Activated CD8-positive, alpha-beta memory T cell treated with anti-CD3 and anti-CD28 coated beads, Interleukin-2, amount 50 U/mL, for 24 hours (primary cell): ENCODE results near the gene SPEM3.

Source experiments
- DNase-seq: peaks from one replicate; pipeline ENCODE4 v3.0.0-alpha.2; 2020; ENCODE audit errors: extremely low read depth

The SPEM3 gene

DNA sequence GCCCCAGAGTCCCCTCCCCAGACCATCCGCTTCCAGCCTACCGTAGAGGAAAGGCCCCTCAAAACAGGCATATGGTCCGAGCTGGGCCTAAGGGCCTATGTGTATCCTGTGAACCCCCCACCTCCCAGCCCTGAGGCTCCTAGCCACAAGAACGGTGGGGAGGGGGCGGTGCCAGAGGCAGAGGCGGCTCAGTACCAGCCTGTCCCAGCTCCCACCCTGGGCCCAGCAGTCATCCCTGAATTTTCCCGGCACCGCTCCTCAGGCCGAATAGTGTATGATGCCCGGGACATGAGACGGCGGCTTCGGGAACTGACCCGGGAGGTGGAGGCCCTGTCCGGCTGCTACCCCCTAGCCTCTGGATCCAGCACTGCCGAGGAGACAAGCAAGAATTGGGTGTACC lies 7.5 kb upstream of the SPEM3 start:
- DNase-seq, result no peak

DNA sequence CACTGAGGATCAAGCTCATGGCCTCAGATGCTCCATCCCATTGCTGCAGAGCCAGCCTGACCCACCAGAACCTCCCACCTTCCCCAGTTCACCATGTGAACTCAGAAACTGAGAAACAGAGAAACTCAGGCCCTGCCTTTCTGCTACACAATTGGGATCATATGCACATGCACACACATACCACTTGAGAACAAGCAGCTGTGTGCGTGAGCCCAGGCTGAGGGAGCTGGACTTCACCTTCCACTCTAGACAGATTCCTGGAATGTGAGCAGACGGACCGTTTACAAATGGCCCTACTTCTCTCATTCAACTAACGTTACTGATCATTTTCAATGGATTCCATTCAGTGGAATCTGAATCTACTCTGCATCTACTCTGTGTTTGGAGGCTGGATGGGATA lies 5.0 kb upstream of the SPEM3 start:
- no peak for DNase-seq

DNA sequence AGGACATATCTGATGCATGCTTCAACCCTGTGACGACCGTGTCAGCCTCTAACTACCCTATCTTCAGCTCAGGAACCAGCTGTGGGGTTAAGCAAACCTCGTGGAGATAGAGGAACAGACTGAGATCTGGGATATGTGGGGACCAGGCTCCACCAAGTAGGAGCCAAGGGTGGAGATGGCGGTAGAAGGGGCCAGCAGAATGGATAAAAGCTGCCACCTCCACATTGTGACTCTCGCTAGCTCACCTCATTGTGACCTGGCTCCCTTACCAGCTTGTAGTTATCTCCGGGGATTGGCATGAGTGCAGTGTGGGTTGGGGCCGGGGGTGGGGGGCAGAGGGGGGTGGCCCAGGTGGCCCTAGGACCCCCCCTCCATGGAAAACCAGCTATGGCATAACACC lies 3.3 kb upstream of the SPEM3 start, which contains the start of gene SPEM2:
TSS of gene SPEM2 (plus strand) at position 301 of the 400 bp plus-strand sequence. CDS start at position 374, 73 bp downstream.
- DNase-seq, result no peak

DNA sequence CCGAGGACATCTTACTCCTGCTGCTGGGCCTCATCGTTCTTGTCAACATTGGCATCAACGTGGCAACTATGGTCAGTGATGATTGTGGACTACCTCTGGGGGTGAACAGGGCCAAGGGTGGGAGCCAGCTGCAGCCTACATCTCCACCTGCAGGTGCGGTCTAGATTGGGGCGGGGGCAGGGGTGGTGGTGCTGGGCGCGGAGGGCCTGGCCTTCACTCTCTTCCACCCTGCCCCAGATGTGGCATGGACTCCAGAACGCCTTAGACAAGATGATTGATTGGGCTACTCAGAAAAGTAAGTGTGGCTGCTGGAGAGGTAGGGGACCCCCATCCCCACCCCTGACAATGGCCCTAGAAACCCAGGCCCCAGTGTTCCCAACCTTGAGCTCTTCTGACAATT lies 2.9 kb upstream of the SPEM3 start:
- no peak for DNase-seq

DNA sequence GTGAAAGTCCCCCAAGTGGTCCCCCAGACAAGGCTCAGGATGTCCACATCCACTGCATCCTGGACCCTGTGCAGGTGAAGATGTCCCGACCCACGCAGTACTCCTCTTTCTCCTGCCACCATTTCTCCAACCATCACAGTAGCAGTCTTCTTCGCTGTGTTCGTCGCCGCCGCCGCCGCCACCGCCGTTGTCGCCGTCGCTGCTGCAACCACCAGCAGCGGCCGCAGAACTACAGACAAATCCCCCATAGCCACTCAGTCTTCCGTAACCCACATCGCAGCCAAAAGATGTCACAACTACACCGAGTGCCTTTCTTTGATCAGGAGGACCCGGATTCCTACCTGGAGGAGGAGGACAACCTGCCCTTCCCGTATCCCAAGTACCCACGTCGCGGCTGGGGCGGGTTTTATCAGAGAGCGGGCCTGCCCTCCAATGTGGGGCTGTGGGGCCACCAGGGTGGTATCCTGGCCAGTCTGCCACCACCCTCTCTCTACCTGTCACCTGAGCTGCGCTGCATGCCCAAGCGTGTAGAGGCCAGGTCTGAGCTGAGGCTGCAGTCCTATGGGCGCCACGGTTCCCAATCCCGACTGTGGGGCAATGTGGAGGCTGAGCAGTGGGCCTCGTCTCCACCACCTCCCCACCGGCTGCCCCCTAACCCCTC lies 2.3 kb upstream of the SPEM3 start:
- DNase-seq, result no peak

DNA sequence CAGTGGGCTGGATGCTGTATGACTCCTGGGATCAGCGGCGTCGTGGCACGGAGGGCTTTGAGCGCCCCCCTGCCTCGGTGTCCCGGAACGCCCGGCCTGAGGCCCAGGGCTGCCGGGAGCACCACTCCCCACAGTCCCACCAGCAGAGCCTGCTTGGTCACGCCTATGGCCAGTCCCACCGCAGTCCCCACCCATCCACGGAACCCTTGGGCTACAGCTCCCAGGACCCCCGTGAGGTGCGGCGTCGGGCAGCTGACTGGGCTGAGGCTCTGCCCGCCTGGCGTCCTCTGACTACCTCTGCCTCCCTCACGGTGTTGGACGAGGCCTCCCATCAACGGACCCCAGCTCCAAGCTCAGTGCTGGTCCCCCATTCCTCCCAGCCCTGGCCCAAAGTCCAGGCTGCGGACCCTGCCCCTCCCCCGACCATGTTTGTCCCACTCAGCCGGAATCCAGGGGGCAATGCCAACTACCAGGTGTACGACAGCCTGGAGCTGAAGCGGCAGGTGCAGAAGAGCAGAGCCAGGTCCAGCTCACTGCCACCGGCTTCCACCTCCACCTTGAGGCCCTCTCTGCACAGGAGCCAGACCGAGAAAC lies 1.7 kb upstream of the SPEM3 start:
- DNase-seq, result no peak

DNA sequence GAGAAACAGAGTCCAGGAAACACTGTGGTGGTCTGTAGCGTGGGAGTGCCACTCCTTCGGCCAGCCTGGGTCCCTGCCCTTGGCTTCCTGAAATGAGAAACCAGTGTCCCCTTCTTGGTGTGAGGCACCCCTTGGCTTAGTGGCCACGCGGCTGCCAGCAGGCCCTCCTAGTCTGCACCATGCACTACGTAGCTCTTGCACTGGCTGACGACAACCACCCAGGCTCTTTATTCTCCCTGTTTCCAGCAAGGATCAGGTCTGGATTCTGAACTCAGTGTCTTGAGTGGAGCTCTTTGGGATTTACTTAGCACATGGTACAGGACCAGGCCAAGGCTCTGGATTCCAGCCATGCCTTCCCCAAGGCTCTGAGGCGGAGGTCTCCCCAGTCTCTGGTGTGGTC lies 1.1 kb upstream of the SPEM3 start:
- DNase-seq, result no peak

DNA sequence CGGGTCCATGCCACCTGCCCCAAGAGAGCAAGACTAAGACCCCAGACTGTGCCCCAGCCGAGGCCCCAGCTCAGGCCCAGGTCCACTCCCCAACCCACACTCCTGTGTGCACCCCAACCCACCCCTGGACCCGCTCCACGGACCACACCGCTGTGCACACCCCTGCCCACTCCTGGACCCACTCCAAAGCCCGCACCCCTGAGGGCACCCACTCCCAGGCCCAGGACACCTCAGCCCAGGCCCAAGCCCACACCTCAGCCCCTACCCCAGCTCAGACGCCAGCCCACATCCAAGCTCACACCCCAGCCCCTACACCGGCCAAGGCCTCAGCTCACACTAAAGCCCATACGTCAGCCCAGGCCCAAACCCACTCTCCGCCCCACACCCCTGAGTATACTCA lies 1.1 kb downstream of the SPEM3 start:
- no peak for DNase-seq

DNA sequence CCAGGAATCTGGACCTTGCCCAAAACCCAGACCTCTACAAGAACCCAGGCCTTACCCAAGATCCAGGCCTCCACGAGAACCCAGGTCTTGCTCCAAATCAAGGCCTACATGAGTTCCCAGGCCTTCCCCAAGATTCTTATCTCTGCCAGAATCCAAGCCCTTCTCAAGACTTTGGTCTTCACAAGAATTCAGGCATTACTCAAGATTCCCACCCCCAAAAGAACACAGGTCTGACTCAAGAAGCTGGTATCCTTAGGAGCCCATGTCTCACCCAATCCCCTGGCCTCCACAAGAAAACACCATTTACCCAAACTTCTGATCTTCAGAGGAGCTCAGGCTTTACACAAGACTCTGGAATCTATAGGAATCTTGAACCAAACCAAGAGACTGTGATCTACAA lies 2.6 kb downstream of the SPEM3 start:
- no peak for DNase-seq

DNA sequence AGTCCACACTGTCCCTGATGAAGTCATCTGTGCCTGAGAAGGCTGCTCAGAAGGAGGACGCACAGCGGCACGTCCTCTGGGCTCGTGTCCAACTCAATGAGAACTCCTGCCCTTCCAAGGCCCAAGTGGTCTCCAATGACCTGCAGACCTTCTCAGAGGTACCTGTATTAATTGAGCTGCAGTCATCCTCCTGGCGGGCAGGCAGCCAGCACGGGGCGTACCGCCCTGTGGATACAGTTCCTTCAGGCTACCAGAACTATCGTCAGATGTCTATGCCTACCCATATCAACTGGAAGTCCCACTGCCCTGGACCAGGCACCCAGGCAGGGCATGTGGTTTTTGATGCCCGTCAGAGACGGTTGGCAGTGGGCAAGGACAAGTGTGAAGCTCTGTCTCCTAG lies 3.6 kb downstream of the SPEM3 start:
- no peak for DNase-seq

DNA sequence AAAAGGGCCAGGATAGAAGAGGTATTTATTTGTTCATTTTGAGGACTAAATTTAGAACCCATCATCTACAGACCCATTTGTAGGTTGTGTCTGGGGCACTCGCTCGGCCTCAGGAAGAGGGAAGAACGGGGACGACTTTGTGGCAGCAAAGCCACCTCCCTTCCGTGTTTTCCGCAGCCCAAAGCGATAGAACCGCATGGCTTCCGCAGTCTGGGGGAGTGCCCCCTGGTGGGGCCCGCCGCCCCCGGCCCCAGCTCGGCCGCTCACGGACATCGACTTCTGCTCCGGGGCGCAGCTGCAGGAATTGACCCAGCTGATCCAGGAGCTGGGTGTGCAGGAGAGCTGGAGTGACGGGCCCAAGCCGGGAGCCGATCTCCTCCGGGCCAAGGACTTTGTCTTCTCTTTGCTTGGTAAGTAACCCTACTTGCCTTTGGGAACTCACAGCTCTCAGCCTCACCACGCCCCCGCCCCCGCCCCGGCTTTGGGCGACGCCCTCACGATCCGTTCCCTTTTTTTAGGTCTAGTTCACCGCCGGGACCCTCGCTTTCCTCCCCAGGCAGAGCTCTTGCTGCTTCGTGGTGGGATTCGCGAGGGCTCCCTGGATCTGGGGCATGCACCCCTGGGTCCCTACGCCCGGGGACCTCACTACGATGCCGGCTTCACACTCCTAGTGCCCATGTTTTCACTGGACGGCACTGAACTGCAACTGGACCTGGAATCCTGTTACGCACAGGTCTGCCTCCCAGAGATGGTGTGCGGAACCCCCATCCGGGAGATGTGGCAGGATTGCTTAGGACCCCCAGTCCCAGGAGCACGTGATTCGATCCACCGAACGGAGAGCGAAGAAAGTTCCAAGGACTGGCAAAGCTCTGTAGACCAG lies 7.3 kb downstream of the SPEM3 start:
- DNase-seq, result no peak

DNA sequence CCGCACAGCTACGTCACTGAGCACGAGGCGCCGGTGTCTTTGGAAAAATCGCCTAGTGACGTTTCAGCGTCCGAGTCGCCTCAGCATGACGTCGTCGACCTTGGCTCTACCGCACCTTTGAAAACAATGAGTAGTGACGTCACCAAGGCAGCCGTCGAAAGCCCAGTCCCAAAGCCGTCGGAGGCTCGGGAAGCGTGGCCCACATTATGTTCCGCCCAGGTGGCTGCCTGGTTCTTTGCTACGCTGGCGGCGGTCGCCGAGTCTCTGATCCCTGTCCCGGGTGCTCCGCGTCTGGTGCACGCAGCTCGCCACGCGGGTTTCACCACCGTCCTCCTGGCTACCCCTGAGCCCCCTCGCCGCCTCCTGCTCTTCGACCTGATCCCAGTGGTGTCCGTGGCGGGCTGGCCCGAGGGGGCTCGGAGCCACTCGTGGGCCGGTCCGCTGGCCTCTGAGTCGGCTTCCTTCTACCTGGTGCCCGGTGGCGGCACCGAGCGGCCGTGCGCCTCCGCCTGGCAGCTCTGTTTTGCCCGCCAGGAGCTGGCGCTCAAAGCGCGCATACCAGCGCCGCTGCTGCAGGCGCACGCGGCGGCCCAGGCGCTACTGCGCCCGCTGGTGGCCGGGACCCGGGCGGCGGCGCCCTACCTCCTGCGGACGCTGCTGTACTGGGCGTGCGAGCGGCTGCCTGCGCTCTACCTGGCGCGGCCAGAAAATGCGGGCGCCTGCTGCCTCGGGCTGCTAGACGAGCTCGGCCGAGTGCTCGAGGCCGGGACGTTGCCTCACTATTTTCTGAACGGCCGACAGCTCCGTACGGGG lies 8.1 kb downstream of the SPEM3 start:
- DNase-seq, result peak; percentile 34

DNA sequence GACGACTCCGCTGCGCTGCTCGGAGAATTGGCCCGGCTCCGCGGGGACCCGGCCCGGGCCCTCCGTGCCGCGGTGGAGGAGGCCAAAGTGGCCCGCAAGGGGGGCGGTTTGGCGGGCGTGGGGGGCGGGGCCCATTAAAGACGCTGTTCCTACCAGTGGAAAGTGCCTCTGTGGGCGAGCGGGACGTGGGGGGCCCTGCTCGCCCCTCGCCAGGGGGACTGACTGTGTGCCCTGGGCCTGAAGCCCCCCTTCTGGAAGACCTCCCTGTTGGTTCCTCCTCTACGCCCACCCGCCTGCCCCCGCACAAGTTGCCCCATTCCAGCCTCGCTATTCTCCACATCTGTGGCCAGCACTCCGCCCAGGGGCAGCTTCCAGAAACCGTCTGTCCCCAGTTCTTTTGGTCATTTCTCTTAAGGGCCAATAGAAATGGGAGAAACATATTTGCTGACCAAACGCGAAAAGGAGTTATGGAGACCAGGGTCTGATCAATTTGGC lies 8.8 kb downstream of the SPEM3 start:
- no peak for DNase-seq

DNA sequence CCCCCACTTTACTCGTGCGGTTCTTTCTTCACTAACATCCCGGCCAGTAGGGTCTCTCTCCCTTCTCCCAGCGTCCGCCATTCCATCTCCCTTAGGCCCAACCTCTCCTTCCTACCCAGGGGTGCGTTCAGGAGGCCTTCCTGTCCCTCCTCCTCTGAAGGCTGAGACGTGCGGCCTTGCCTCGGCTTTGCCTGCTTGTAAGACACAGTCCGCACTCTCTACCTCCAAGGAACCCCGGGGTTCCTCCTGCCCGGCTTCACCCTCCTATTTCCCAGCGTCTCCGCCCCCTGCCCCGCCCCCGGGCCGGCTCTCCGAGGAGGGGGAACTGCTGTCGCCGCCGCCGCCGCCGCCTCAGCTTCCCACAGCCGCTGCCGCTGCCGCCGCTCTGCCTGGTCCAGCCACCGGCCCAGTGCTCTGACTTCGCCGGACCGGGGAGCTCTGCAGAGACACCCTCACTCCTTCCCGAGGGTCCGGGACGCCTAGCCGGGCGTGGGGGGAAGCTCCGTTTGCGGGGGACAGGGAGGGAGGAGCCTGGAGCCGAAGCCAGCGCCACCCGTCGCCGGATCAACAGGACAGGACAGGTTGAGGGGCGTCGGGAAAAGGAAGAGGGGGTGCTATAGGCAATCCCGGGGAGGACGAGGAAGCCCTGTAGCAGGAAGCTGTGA lies 9.4 kb downstream of the SPEM3 start:
- peak; percentile 8 for DNase-seq

DNA sequence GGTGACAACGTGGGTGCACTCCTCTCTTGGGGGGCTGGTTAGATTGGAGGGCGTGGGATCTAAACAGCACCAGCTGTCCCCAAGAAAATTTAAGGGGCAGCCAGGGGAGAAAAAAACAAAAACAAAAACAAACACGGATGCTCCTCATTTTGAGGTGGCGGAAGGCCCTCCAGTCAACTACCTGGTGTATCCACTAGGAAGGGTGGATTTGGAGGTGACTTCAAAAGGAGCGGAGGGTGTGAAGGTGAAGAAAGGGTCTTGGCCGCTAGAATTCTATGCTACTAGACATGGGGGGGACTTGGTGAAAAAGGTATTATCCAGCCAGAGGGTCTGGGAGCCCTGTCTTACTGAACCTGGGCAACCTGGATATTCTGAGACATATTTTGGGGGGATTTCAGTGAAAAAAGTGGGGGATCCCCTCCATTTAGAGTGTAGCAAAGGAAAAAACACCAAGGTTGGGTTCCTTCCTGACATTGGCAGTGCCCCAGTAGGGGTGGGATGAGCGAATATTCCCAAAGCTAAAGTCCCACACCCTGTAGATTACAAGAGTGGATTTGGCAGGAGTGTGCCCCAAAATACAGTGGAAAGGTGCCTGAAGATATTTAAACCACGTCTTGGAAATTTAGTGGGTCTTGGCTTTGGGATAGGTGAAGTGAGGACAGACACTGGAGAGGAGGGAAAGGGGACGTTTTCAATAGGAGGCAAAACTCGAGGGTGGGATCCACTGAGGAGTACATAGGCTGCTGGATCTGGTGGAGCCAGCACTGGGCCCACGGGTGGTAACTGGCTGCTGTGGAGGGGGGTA lies 10.2 kb downstream of the SPEM3 start:
- DNase-seq, result no peak

DNA sequence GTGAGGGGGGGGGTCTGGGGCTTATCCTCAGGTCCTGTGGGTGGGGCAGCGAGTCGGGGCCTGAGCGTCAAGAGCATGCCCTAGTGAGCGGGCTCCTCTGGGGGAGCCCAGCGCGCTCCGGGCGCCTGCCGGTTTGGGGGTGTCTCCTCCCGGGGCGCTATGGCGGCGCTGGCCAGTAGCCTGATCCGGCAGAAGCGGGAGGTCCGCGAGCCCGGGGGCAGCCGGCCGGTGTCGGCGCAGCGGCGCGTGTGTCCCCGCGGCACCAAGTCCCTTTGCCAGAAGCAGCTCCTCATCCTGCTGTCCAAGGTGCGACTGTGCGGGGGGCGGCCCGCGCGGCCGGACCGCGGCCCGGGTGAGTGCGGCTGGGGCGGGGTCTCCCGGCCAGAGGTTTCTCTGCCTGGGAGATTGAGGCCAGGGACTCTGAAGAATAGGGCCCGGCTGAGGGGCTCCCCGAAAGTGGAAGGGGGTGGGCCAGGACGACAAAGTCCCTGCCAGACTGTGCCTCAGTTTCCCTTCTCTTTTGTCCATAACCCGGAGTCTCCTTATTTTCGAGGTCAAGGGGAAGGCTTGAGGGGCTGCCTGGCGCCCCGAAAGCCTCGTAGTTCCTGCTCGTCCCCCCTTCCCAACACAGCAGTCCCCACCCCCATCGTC lies 10.9 kb downstream of the SPEM3 start, which contains the start of gene FGF11:
TSS of gene FGF11 (plus strand) at position 51 of the 651 bp plus-strand sequence. CDS start at position 160, 109 bp downstream.
- no peak for DNase-seq

DNA sequence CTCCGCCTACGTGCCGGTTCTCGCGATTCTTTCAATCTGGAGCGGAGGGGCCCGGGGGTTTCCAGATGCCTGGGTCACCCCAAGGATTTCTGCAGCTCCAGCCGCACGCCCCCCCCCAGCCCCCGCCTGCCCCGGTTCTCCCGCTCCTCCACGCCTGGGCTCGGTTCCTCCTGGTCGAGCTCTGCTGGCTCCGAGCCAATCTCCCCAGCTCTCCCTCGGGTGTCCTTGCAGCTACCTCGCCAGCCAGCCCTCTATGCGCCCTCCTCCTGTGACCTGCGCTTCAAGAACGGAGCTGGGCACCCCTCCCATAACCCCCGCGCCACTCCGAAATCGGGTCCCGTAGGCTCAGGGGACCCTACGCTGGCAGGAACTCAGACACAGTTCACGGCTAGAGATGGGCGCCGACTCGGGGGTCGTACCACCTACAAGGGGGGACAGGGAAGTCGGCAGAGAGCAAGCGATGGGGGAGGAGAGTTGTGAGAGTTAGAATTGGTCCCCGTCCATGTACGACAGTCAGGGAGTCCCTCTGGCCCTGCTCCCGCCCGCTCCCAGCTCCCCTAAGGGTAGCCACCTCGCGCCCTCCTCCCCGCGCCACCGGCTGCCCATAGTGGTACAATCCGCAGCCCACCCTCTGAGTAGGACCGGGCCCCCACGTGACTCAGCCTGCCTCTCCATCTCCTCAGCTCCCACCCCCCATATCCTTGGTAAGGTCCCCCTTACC lies 11.6 kb downstream of the SPEM3 start:
- DNase-seq, result no peak

DNA sequence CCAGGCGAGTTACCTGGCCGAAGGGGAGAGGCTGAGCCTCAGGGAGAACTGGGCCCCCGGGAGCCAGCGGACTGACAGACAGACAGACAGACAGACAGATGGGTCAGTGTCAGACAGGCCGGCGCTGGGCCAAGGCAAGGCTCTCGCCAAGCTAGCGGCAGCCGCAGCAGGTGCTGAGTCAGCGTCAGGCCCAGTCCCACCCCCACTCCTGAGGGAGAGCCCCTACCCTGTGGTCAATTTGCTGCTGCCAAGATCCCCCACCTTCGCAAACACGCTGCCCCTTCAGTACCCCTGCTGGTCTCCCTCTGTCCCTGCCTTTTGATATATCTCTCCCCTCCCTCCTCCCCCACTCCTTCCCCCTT lies 12.2 kb downstream of the SPEM3 start:
- no peak for DNase-seq

DNA sequence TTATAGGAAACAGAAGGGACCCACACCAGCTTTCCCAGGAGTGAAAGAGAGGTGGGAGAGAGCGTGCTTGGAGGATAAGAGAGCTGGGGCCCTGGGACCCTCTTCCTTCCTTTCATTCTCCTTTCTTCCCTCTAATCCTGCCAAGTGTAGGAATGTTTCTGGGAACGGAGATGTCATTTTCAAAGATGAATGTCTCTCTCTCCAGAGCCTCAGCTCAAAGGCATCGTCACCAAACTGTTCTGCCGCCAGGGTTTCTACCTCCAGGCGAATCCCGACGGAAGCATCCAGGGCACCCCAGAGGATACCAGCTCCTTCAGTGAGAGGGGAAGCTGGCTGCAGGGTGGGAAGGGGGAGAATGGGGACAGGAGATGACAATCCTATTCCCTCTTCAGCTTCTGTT lies 12.6 kb downstream of the SPEM3 start:
- no peak for DNase-seq
